Panc1 (cell line): ENCODE measurements around the gene HOXB5. TPM values are rescaled to one million over a fixed set of nuclear protein-coding genes. Genes with fewer than 3 reads are reported as not detected.

Experiments
- ATAC-seq: fragments of 200-7000 bp; cut with Tn5 transposase; 2 replicates; pipeline ENCODE4 v1.9.1; 2020; ENCODE audit warnings: mild to moderate bottlenecking, moderate library complexity
- BruUV-seq: library from RNA; stranded (reverse); fragments of 400-500 nt; replicated peaks from 2 replicates; lab custom pipeline; 2021; lab: Mats Ljungman, UMichigan
- CTCF ChIA-PET: fragments of 300-600 bp; sonication (Branson Sonifier 250); formaldehyde crosslinking; loops from one replicate; lab custom pipeline; 2022; ENCODE audit warnings: antibody characterized with exemption; lab: Charles Lee
- POLR2A ChIA-PET: fragments of 300-600 bp; sonication (Branson Sonifier 250); formaldehyde crosslinking; loops from one replicate; lab custom pipeline; 2022; ENCODE audit warnings: antibody characterized with exemption; lab: Charles Lee
- DNase-seq: peaks from one replicate; pipeline ENCODE4 v3.0.0-alpha.2; 2010; ENCODE audit warnings: low read depth, low spot score
- H3K27ac ChIP-seq: 2 replicates; pipeline ENCODE4 v1.5.1; 2011; ENCODE audit warnings: mild to moderate bottlenecking, low read length, inconsistent platforms
- H3K27me3 ChIP-seq: fragments of 200-500 bp; sonication (Bioruptor generic); 2 replicates; pipeline ENCODE4 v1.6.0; 2014; ENCODE audit warnings: low read length, inconsistent platforms; ENCODE audit not compliant: control insufficient read depth, insufficient read depth
- H3K36me3 ChIP-seq: fragments of 200-500 bp; sonication (Bioruptor generic); 2 replicates; pipeline ENCODE4 v1.5.1; 2014; ENCODE audit warnings: inconsistent platforms, mild to moderate bottlenecking, low read length, moderate library complexity; ENCODE audit not compliant: control insufficient read depth, insufficient read depth
- H3K4me1 ChIP-seq: 2 replicates; pipeline ENCODE4 v1.5.1; 2011; ENCODE audit warnings: inconsistent platforms, mild to moderate bottlenecking, low read length, moderate library complexity; ENCODE audit not compliant: control insufficient read depth, insufficient read depth
- H3K4me3 ChIP-seq, 2 experiments: 2 replicates each; pipeline ENCODE4 v1.5.1; 2011 to 2012; ENCODE audit warnings: low read depth in 2 of 2, low read length in 2 of 2, mild to moderate bottlenecking in 2 of 2, inconsistent platforms in 1 of 2, moderate library complexity in 1 of 2
- H3K9me3 ChIP-seq: fragments of 200-500 bp; sonication (Bioruptor generic); 2 replicates; pipeline ENCODE4 v1.5.1; 2014; ENCODE audit warnings: low read depth, mild to moderate bottlenecking, inconsistent platforms, low read length, moderate library complexity; ENCODE audit not compliant: control insufficient read depth, insufficient read depth
- POLR2AphosphoS5 ChIP-seq: IDR thresholded peaks from 2 replicates; pipeline ENCODE4 v1.6.1; 2012; ENCODE audit warnings: mild to moderate bottlenecking, low read depth, low read length, moderate library complexity
- REST ChIP-seq, 2 experiments: IDR thresholded peaks; 2 replicates each; pipeline ENCODE4 v1.6.1; 2011 to 2012; ENCODE audit warnings: low read depth in 2 of 2, control low read depth in 1 of 2, low read length in 1 of 2, mild to moderate bottlenecking in 1 of 2, moderate library complexity in 1 of 2; ENCODE audit not compliant: insufficient read depth in 1 of 2
- SIN3A ChIP-seq: IDR thresholded peaks from 2 replicates; pipeline ENCODE4 v1.6.1; 2012; ENCODE audit warnings: low read depth, mild to moderate bottlenecking, low read length, moderate library complexity, borderline replicate concordance; ENCODE audit not compliant: insufficient read depth
- TCF7L2 ChIP-seq: IDR thresholded peaks from 2 replicates; pipeline ENCODE4 v1.6.1; 2011; ENCODE audit warnings: mild to moderate bottlenecking, low read depth, low read length, inconsistent platforms
- in situ Hi-C: cut with HindIII; loops from 2 replicates; pipeline ENCODE4 v1.10.0; 2016; ENCODE audit warnings: low sequenced_read_pairs, low pct_unique_long_range_greater_than_20kb
- intact Hi-C: fragments of 100-400 bp; cut with micrococcal nuclease; formaldehyde crosslinking; loops from one replicate; pipeline ENCODE4 v1.10.0; 2022; ENCODE audit not compliant: unreplicated experiment
- total RNA-seq: library from RNA; stranded (reverse); gene quantifications from one replicate; pipeline ENCODE4 v1.2.1, GENCODE V29; 2021; ENCODE audit not compliant: unreplicated experiment
- TF ChIP-seq, protein P1 (sequence below): fragments of 450-650 bp; IDR thresholded peaks from 2 replicates; pipeline ENCODE4 v1.5.1; 2017; ENCODE audit warnings: mild to moderate bottlenecking

The HOXB5 gene
- total RNA-seq, 1 experiment from 2014 or later: 67.2 TPM

GRCh38 chr17:48543854-48544348, 49.7 kb downstream of the HOXB5 start:
- ChIA-PET POLR2A (interaction anchor here (0.7 to 1.0 kb wide), 3 partner anchors 14 to 200 kb away, joined by 3 to 6 read pairs (median 4); no protein-coding TSS in a partner anchor), CTCF (interaction anchor here (0.5 to 0.7 kb wide), 3 partner anchors 20 to 377 kb away, joined by 3 read pairs; no protein-coding TSS in a partner anchor)
- Histone ChIP-seq H3K4me3 (peak overlapping the region; percentile 69 to 81), H3K4me1 (peaks cover 54% of the 10 kb centered on the region), H3K9me3 (no peaks in the 10 kb centered on the region), H3K27me3 (no peaks in the 10 kb centered on the region), H3K36me3 (peaks cover 9% of the 10 kb centered on the region), H3K27ac (peak overlapping the region; percentile 98)
- no peak for DNase-seq
- BruUV-seq: no TSS peak
- ATAC-seq: no peak
- TF ChIP-seq SIN3A (no peak), POLR2AphosphoS5 (no peak; the same call in 1 of the 2 replicates), TCF7L2 (peak; percentile 36; the same call in 1 of the 2 replicates), REST (IDR thresholded peaks at IDR 0.05; ENCODE audit: insufficient read depth in 1 of 2, low read depth in 2 of 2, low read length in 1 of 2) (0 out of 4 replicates have a peak, but pooled peaks of 1 of the 2 experiments have one; percentile 8)
- TF ChIP-seq, protein P1, sequence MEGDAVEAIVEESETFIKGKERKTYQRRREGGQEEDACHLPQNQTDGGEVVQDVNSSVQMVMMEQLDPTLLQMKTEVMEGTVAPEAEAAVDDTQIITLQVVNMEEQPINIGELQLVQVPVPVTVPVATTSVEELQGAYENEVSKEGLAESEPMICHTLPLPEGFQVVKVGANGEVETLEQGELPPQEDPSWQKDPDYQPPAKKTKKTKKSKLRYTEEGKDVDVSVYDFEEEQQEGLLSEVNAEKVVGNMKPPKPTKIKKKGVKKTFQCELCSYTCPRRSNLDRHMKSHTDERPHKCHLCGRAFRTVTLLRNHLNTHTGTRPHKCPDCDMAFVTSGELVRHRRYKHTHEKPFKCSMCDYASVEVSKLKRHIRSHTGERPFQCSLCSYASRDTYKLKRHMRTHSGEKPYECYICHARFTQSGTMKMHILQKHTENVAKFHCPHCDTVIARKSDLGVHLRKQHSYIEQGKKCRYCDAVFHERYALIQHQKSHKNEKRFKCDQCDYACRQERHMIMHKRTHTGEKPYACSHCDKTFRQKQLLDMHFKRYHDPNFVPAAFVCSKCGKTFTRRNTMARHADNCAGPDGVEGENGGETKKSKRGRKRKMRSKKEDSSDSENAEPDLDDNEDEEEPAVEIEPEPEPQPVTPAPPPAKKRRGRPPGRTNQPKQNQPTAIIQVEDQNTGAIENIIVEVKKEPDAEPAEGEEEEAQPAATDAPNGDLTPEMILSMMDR: no peak
- intact Hi-C loops (loop anchor here (5.0 kb wide), 1 partner anchor 52 kb away; no protein-coding TSS in a partner anchor), in situ Hi-C loops (no loop called here)

GRCh38 chr17:48543107-48543853, 50.3 kb downstream of the HOXB5 start:
- peak; percentile 59 for ATAC-seq
- ChIA-PET POLR2A (interaction anchor here (0.9 kb wide), 1 partner anchor 45 kb away, joined by 6 read pairs; no protein-coding TSS in a partner anchor), CTCF (interaction anchor here (0.5 to 0.7 kb wide), 4 partner anchors 21 to 376 kb away, joined by 3 read pairs; no protein-coding TSS in a partner anchor)
- Histone ChIP-seq H3K4me1 (peaks cover 48% of the 10 kb centered on the region), H3K27ac (peak overlapping the region; percentile 98), H3K4me3 (peak overlapping the region; percentile 69 to 81), H3K27me3 (no peaks in the 10 kb centered on the region), H3K36me3 (peaks cover 6% of the 10 kb centered on the region; the same call in 1 of the 2 replicates), H3K9me3 (no peaks in the 10 kb centered on the region)
- intact Hi-C loops (loop anchor here (5.0 kb wide), 1 partner anchor 51 kb away; no protein-coding TSS in a partner anchor), in situ Hi-C loops (no loop called here)
- DNase-seq: no peak
- no TSS peak for BruUV-seq
- TF ChIP-seq TCF7L2 (peak; percentile 8; the same call in 1 of the 2 replicates), SIN3A (peak; percentile 83; the same call in 1 of the 2 replicates), REST (IDR thresholded peaks at IDR 0.05; ENCODE audit: insufficient read depth in 1 of 2, low read depth in 2 of 2, low read length in 1 of 2) (0 out of 4 replicates have a peak, but pooled peaks of 1 of the 2 experiments have one; percentile 12), POLR2AphosphoS5 (peak; percentile 83)
- TF ChIP-seq, protein P1: no peak
